ENCODE measurements around the gene CARD10.

Gene CARD10

DNA sequence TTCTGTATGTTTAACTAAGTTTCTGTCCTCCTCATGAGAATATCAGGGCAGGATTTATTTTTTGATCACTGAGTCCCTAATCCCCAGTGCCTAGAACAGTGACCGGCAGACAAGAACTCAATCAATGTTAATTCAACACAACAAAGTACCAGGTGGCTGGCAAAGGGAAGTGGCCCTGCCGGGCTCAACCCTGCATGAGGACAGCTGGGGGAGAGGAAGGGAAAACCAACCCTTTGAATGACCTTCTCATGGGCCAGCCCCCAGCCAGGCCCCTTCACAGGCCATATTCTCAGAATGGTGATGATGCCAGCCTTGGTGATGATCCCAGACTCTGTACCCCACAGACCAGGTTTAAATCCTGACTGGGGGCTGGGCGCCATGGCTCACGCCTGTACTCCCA lies 31.6 kb downstream of the CARD10 start:
- H3K4me1 ChIP-seq (ENCODE audit: control insufficient read depth in 1 of 2, insufficient read depth in 2 of 2, low read length in 2 of 2): peaks cover 10 to 25% of the 10 kb centered on the region in 2 donors
- peaks cover 8 to 11% of the 10 kb centered on the region in 2 donors for H3K36me3 ChIP-seq (ENCODE audit: control insufficient read depth in 1 of 2, insufficient read depth in 2 of 2, low read length in 2 of 2)
- no peaks in the 10 kb centered on the region for H3K9me3 ChIP-seq (ENCODE audit: control insufficient read depth in 1 of 2, low read length in 2 of 2)
- H3K27me3 ChIP-seq (ENCODE audit: control insufficient read depth in 1 of 2, insufficient read depth in 2 of 2, low read length in 2 of 2): no peaks in the 10 kb centered on the region
- no peak overlapping the region for H3K27ac ChIP-seq (ENCODE audit: low read depth, low read length)
- no peak overlapping the region for H3K4me3 ChIP-seq (ENCODE audit: low read depth in 1 of 2, low read length in 2 of 2)
- no peak overlapping the region for H3K9ac ChIP-seq (ENCODE audit: low read depth in 1 of 2, low read length in 2 of 2)

DNA sequence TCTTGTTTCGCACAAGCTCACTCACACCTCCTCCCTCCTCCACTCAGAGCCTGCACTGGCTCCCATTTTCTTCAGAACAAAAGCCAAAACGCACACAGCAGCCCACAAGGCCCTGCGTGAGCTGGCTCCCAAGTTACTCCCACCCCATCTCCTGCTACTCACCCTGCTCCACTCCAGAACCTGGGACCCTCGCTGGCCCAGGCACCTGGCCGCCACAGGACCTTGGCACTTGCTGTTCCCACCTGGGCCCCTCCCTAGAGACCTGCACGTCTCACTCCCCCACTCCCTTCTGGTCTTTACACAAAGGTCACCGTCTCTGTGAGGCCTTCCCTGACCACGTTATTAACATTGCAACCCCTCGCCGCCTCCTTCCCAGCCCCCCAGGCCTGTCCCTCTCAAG lies 32.1 kb downstream of the CARD10 start:
- H3K27ac ChIP-seq (ENCODE audit: low read depth, low read length): no peak overlapping the region
- peaks cover 8 to 11% of the 10 kb centered on the region in 2 donors for H3K36me3 ChIP-seq (ENCODE audit: control insufficient read depth in 1 of 2, insufficient read depth in 2 of 2, low read length in 2 of 2)
- peaks cover 10 to 25% of the 10 kb centered on the region in 2 donors for H3K4me1 ChIP-seq (ENCODE audit: control insufficient read depth in 1 of 2, insufficient read depth in 2 of 2, low read length in 2 of 2)
- H3K9ac ChIP-seq (ENCODE audit: low read depth in 1 of 2, low read length in 2 of 2): no peak overlapping the region
- H3K4me3 ChIP-seq (ENCODE audit: low read depth in 1 of 2, low read length in 2 of 2): no peak overlapping the region
- no peaks in the 10 kb centered on the region for H3K9me3 ChIP-seq (ENCODE audit: control insufficient read depth in 1 of 2, low read length in 2 of 2)
- H3K27me3 ChIP-seq (ENCODE audit: control insufficient read depth in 1 of 2, insufficient read depth in 2 of 2, low read length in 2 of 2): no peaks in the 10 kb centered on the region

DNA sequence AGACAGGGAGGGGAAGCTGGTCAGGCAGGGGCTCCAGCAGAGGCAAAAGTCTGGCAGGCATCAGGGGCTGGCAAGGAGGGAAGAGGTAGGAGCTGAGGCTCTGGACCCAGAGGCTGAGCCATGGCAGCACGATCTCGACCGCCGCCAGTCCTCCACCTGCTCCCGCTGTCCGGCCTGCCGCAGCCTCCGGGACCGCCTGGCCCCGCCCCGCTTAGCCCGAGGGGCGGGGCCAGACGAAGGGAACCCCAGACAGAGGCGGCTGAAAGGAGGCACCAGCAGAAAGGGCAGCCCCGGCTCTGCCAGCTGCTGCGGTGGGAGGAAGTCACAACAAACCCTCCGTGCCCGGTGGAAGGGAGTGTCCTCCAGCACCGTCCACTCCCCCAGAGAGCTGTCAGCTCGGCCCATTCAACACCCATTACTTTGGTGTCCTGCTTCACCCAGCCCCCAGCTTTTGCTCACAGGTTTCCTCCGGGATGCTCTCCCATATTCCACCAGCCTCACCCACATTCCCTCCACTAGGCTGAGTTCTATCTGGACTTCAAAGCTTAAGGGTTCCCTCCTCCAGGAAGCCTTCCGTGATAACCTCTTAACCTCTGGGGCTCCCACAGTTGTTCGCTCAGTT lies 32.9 kb downstream of the CARD10 start, which contains the start of gene MFNG:
Gene MFNG (minus strand): TSS at position 161 of the 622 bp plus-strand sequence. CDS start 207 bp downstream, outside the sequence.
- Histone ChIP-seq H3K27me3 (ENCODE audit: control insufficient read depth in 1 of 2, insufficient read depth in 2 of 2, low read length in 2 of 2) (no peaks in the 10 kb centered on the region), H3K36me3 (ENCODE audit: control insufficient read depth in 1 of 2, insufficient read depth in 2 of 2, low read length in 2 of 2) (peaks cover 8 to 11% of the 10 kb centered on the region in 2 donors), H3K4me3 (ENCODE audit: low read depth in 1 of 2, low read length in 2 of 2) (peak within 1 kb of the TSS; percentile 63 to 77), H3K9me3 (ENCODE audit: control insufficient read depth in 1 of 2, low read length in 2 of 2) (no peaks in the 10 kb centered on the region), H3K4me1 (ENCODE audit: control insufficient read depth in 1 of 2, insufficient read depth in 2 of 2, low read length in 2 of 2) (peaks cover 10 to 25% of the 10 kb centered on the region in 2 donors), H3K9ac (ENCODE audit: low read depth in 1 of 2, low read length in 2 of 2) (peak within 1 kb of the TSS; percentile 59 to 69), H3K27ac (ENCODE audit: low read depth, low read length) (peak within 1 kb of the TSS; percentile 66)

DNA sequence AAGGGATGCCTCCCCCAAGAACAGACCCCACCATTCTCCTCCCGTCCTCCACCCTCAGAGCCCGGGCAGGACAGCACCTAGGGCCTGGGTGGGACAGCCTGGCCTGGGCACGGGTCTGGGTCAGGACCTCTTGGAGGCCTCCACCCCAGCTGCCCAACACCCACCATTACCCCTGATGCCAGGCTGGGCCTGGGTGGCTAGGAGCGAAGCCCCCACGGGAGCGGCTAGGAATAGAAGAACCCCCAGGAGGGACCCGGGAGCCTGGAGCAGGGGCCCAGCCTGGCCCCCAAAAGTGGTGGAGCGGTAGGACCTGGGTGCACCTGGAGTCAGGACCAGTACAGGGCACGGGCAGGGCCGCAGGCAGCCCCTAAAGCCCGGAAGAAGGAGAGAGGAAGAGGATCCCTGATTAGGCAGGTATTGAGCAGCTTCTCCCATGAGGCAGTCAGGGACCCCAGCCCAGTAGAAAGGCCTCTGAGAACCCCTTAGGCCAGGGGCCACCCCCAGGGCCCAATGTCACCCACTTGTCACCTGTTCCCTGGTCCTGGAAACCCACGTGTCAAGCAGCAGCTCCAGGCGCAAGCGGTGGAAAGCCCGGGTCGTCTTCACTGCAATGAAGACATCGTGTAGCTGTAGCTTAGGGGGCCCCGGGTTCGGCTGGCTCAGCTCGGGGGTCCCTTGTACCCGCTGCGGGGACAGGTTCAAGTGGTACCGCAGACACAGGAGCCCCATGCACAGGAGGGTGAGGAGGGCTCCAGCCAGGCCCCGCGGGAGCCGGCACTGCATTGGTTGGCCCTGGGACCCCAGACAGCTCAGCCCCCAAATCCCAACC lies 33.6 kb downstream of the CARD10 start:
- no peaks in the 10 kb centered on the region for H3K9me3 ChIP-seq (ENCODE audit: control insufficient read depth in 1 of 2, low read length in 2 of 2)
- H3K27ac ChIP-seq (ENCODE audit: low read depth, low read length): peak overlapping the region; percentile 66
- H3K9ac ChIP-seq (ENCODE audit: low read depth in 1 of 2, low read length in 2 of 2): peak overlapping the region; percentile 59 to 69
- H3K4me3 ChIP-seq (ENCODE audit: low read depth in 1 of 2, low read length in 2 of 2): peak overlapping the region; percentile 63 to 77
- peaks cover 10 to 25% of the 10 kb centered on the region in 2 donors for H3K4me1 ChIP-seq (ENCODE audit: control insufficient read depth in 1 of 2, insufficient read depth in 2 of 2, low read length in 2 of 2)
- no peaks in the 10 kb centered on the region for H3K27me3 ChIP-seq (ENCODE audit: control insufficient read depth in 1 of 2, insufficient read depth in 2 of 2, low read length in 2 of 2)
- H3K36me3 ChIP-seq (ENCODE audit: control insufficient read depth in 1 of 2, insufficient read depth in 2 of 2, low read length in 2 of 2): peaks cover 5 to 6% of the 10 kb centered on the region in 2 donors

DNA sequence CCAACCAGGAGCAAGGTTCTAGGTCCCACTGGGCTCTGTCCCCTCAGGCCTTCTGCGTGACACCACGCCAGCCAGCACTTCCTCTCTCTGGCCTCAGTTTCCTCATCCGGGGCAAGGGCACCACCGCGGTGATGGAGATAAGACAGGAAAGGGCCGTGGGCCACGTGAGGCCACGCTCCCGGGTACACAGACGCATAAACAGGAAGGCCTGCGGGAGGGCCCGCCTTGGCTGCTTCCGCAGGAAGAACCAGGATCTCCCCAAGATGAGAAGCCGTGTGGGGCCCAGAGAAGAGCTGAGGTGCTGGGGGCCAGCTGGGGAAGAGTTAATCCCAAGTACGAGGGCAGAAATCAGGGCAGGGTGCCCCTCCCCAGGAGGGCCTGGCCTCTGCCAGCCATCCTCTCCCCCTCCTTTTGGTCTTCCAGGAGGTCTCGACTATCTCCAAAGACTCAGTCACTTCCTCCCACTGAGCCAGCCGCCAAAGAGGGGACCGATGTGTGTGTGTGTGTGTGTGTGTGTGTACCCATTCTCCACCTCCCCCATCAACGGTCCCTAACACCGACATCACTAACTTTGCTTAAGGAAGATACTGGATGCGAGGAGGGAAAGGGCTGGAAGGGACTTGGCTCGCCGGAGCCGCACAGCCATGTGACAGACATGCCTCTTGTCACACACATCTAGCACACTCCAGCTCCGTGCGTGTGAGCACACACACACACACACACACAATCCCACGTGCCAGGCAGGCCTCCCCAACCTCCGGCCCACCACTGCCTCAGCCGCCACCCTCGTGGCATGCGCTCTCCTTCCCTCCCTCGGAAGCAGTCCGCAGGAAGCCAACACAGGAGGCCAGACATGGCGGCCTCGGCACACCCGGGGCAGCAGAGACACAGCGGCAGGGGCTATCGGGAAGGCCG lies 34.5 kb downstream of the CARD10 start:
- Histone ChIP-seq H3K27me3 (ENCODE audit: control insufficient read depth in 1 of 2, insufficient read depth in 2 of 2, low read length in 2 of 2) (no peaks in the 10 kb centered on the region), H3K27ac (ENCODE audit: low read depth, low read length) (peak overlapping the region; percentile 66), H3K4me1 (ENCODE audit: control insufficient read depth in 1 of 2, insufficient read depth in 2 of 2, low read length in 2 of 2) (peaks cover 10 to 25% of the 10 kb centered on the region in 2 donors), H3K9me3 (ENCODE audit: control insufficient read depth in 1 of 2, low read length in 2 of 2) (no peaks in the 10 kb centered on the region), H3K9ac (ENCODE audit: low read depth in 1 of 2, low read length in 2 of 2) (peak overlapping the region; percentile 59 to 63), H3K36me3 (ENCODE audit: control insufficient read depth in 1 of 2, insufficient read depth in 2 of 2, low read length in 2 of 2) (no peaks in the 10 kb centered on the region), H3K4me3 (ENCODE audit: low read depth in 1 of 2, low read length in 2 of 2) (peak overlapping the region; percentile 63 to 77)

DNA sequence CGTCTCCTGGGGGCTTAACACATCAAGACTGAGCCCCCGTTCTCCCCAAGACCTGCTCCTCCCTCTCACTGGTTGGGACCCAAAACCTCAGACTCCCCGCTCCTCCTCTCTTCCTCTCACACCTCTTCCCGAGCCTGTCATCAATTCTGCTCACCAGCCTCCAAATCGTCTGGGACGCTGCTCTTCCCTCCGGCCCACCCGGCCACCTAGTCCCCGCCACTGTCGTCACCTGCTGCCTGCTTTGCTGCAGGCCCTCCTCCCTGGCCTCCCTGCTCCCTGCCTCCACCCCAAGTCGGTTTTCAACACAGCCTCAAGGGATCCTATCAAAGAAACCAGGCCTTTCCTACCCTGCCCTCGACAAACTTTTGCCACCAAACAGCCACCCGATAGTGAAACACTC lies 36.2 kb downstream of the CARD10 start:
- H3K27me3 ChIP-seq (ENCODE audit: control insufficient read depth in 1 of 2, insufficient read depth in 2 of 2, low read length in 2 of 2): no peaks in the 10 kb centered on the region
- H3K9me3 ChIP-seq (ENCODE audit: control insufficient read depth in 1 of 2, low read length in 2 of 2): no peaks in the 10 kb centered on the region
- H3K27ac ChIP-seq (ENCODE audit: low read depth, low read length): no peak overlapping the region
- no peak overlapping the region for H3K9ac ChIP-seq (ENCODE audit: low read depth in 1 of 2, low read length in 2 of 2)
- H3K4me3 ChIP-seq (ENCODE audit: low read depth in 1 of 2, low read length in 2 of 2): no peak overlapping the region
- peaks cover 0 to 6% of the 10 kb centered on the region in 2 donors for H3K36me3 ChIP-seq (ENCODE audit: control insufficient read depth in 1 of 2, insufficient read depth in 2 of 2, low read length in 2 of 2)
- H3K4me1 ChIP-seq (ENCODE audit: control insufficient read depth in 1 of 2, insufficient read depth in 2 of 2, low read length in 2 of 2): peaks cover 10 to 25% of the 10 kb centered on the region in 2 donors

DNA sequence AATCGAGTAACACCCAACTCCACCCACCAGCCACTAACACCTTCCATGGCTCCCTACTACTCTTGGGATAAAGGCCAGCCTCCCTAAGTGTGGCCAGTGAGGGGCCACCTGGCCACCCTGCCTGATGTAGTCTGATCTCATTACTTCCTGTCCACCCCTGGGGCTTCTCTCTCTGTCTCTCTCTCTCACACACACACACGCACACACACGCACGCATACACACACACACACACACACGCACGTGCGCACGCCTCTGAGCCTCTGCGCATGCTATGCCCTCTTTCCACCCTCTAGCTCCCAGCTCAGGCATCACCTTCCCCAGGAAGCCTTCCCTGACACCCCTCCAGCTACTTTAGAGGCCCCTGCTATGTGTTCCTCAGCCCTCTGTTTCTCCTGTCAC lies 37.0 kb downstream of the CARD10 start:
- no peak overlapping the region for H3K9ac ChIP-seq (ENCODE audit: low read depth in 1 of 2, low read length in 2 of 2)
- peaks cover 10 to 25% of the 10 kb centered on the region in 2 donors for H3K4me1 ChIP-seq (ENCODE audit: control insufficient read depth in 1 of 2, insufficient read depth in 2 of 2, low read length in 2 of 2)
- no peaks in the 10 kb centered on the region for H3K27me3 ChIP-seq (ENCODE audit: control insufficient read depth in 1 of 2, insufficient read depth in 2 of 2, low read length in 2 of 2)
- H3K36me3 ChIP-seq (ENCODE audit: control insufficient read depth in 1 of 2, insufficient read depth in 2 of 2, low read length in 2 of 2): peaks cover 0 to 8% of the 10 kb centered on the region in 2 donors
- no peak overlapping the region for H3K27ac ChIP-seq (ENCODE audit: low read depth, low read length)
- H3K4me3 ChIP-seq (ENCODE audit: low read depth in 1 of 2, low read length in 2 of 2): no peak overlapping the region
- no peaks in the 10 kb centered on the region for H3K9me3 ChIP-seq (ENCODE audit: control insufficient read depth in 1 of 2, low read length in 2 of 2)

DNA sequence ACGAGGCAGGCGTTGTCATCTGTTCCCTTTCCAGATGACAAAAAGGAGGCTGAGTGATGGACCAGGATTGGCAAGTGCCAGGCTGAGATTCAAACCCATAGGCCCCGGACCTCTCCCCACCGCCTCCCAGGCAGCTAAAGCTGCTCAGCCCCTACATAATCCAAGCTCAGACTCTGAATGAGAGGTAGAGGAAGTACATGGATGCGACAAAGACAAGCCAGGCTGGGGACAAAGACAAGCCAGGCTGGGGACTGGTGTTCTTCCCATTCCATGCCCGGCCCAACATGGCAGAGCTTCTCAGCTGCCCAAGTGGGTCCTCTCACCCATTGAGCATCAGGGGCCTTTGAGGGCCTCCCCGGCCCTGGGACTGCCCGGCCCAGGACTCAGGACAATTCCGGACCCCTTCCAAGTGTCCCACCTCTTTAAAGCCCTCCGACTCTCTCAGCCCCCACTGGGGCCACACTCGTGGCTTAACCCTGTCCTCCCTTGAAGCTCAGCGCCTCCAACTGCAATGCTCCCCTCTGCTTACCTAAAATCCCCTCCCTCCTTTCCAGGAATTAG lies 37.8 kb downstream of the CARD10 start:
- Histone ChIP-seq H3K9me3 (ENCODE audit: control insufficient read depth in 1 of 2, low read length in 2 of 2) (no peaks in the 10 kb centered on the region), H3K36me3 (ENCODE audit: control insufficient read depth in 1 of 2, insufficient read depth in 2 of 2, low read length in 2 of 2) (peaks cover 0 to 10% of the 10 kb centered on the region in 2 donors), H3K4me3 (ENCODE audit: low read depth in 1 of 2, low read length in 2 of 2) (no peak overlapping the region), H3K27ac (ENCODE audit: low read depth, low read length) (no peak overlapping the region), H3K27me3 (ENCODE audit: control insufficient read depth in 1 of 2, insufficient read depth in 2 of 2, low read length in 2 of 2) (no peaks in the 10 kb centered on the region), H3K4me1 (ENCODE audit: control insufficient read depth in 1 of 2, insufficient read depth in 2 of 2, low read length in 2 of 2) (peaks cover 2 to 17% of the 10 kb centered on the region in 2 donors), H3K9ac (ENCODE audit: low read depth in 1 of 2, low read length in 2 of 2) (no peak overlapping the region)

DNA sequence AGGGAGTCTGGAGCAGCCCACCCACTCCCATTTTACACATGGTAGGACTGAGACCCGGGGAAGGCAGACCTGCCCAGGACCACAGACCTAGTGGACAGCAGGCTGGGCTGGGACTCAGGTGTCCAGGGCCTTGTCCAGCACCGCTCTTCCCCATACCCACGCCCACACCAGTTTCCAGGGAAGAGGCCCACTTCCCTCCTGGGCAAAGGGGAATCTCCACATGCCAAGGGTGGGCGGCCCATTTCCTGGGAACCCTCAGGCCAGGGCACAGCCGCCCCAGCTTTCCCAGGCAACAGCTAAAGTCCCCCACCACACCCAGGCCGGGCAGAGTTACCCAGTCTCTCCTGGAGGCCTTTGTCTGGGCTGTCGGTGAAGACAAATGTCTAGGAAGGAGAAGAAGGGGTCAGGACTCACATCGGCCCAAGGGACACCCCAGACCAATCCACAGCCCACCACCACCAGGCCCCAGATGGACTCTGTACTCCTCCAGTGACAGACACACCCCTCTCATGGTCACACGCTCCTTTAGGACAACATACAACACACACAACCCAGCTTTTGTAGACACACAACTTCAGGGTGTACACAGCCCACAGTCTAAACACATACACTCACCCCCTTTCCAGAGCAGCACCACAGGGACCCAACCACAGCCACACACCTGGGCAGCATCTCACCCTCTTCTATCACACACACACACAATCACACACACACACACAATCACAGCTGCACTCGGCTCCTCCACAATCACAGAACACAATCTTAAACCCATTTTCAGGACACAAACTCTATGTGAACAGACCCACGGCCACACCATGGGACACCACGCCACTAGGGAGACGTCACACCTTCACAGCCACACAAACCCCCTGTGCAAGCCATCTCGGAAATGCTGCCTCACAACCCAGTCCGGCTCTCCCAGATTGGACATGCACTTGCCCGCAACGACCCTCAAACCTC lies 38.5 kb downstream of the CARD10 start:
- H3K36me3 ChIP-seq (ENCODE audit: control insufficient read depth in 1 of 2, insufficient read depth in 2 of 2, low read length in 2 of 2): peaks cover 0 to 12% of the 10 kb centered on the region in 2 donors
- H3K4me1 ChIP-seq (ENCODE audit: control insufficient read depth in 1 of 2, insufficient read depth in 2 of 2, low read length in 2 of 2): peaks cover 0 to 13% of the 10 kb centered on the region in 2 donors
- H3K9ac ChIP-seq (ENCODE audit: low read depth in 1 of 2, low read length in 2 of 2): no peak overlapping the region
- H3K9me3 ChIP-seq (ENCODE audit: control insufficient read depth in 1 of 2, low read length in 2 of 2): no peaks in the 10 kb centered on the region
- H3K4me3 ChIP-seq (ENCODE audit: low read depth in 1 of 2, low read length in 2 of 2): no peak overlapping the region
- H3K27me3 ChIP-seq (ENCODE audit: control insufficient read depth in 1 of 2, insufficient read depth in 2 of 2, low read length in 2 of 2): no peaks in the 10 kb centered on the region
- H3K27ac ChIP-seq (ENCODE audit: low read depth, low read length): no peak overlapping the region

Data from duodenal mucosa (tissue), 2 donors.